ENCODE results near the gene JARID2.

DNA sequence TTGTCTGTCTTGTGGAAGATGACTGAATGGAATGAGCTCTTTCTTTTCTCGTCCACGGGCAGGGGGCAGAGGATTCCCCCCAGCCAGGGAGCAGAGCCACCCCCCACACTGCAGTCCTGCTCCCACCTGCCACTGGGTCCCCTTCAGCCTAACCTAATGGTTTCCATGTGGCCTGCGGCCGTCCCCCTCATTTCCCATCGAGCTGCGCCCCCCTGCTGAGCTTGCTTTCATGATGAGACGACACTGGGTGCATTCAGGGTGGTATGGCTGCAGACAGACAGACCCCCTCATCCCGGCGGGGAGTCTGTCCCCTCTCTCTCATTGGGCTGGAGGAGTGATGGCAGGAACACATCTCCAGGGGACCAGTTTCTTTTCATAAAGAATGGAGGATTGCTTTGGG, 276.2 kb downstream of the JARID2 start:
- TF ChIP-seq, protein P1, sequence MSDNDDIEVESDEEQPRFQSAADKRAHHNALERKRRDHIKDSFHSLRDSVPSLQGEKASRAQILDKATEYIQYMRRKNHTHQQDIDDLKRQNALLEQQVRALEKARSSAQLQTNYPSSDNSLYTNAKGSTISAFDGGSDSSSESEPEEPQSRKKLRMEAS (IDR thresholded peaks at IDR 0.05), result no peak
- TF ChIP-seq, protein P2, sequence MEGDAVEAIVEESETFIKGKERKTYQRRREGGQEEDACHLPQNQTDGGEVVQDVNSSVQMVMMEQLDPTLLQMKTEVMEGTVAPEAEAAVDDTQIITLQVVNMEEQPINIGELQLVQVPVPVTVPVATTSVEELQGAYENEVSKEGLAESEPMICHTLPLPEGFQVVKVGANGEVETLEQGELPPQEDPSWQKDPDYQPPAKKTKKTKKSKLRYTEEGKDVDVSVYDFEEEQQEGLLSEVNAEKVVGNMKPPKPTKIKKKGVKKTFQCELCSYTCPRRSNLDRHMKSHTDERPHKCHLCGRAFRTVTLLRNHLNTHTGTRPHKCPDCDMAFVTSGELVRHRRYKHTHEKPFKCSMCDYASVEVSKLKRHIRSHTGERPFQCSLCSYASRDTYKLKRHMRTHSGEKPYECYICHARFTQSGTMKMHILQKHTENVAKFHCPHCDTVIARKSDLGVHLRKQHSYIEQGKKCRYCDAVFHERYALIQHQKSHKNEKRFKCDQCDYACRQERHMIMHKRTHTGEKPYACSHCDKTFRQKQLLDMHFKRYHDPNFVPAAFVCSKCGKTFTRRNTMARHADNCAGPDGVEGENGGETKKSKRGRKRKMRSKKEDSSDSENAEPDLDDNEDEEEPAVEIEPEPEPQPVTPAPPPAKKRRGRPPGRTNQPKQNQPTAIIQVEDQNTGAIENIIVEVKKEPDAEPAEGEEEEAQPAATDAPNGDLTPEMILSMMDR (IDR thresholded peaks at IDR 0.05; ENCODE audit: low read depth, low read length, missing input control), result no peak
- TF ChIP-seq TAF1 (conservative IDR thresholded peaks at IDR 0.05), result no peak
- TF ChIP-seq EGR1 (IDR thresholded peaks at IDR 0.05; ENCODE audit: low read depth in 2 of 2), result no peak
- TF ChIP-seq SP1 (IDR thresholded peaks at IDR 0.05), result no peak
- no peak for TF ChIP-seq FOXA1 (IDR thresholded peaks at IDR 0.05)
- TF ChIP-seq JUND (IDR thresholded peaks at IDR 0.05), result no peak
- TF ChIP-seq HNF4A (conservative IDR thresholded peaks at IDR 0.05), result no peak
- no peak for TF ChIP-seq RAD21 (IDR thresholded peaks at IDR 0.05)
- TF ChIP-seq, protein P3, sequence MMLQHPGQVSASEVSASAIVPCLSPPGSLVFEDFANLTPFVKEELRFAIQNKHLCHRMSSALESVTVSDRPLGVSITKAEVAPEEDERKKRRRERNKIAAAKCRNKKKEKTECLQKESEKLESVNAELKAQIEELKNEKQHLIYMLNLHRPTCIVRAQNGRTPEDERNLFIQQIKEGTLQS (IDR thresholded peaks at IDR 0.05), result no peak
- no peak for TF ChIP-seq HNF4G (IDR thresholded peaks at IDR 0.05)
- TF ChIP-seq NR2F2 (IDR thresholded peaks at IDR 0.05), result no peak
- TF ChIP-seq GABPA (IDR thresholded peaks at IDR 0.05 in 1 of 2, conservative IDR thresholded peaks at IDR 0.05 in 1 of 2), result no peak
- no peak for TF ChIP-seq YY1 (IDR thresholded peaks at IDR 0.05)

Data from liver (tissue), 3 donors.